ENCODE data around the gene NYAP2.

DNA sequence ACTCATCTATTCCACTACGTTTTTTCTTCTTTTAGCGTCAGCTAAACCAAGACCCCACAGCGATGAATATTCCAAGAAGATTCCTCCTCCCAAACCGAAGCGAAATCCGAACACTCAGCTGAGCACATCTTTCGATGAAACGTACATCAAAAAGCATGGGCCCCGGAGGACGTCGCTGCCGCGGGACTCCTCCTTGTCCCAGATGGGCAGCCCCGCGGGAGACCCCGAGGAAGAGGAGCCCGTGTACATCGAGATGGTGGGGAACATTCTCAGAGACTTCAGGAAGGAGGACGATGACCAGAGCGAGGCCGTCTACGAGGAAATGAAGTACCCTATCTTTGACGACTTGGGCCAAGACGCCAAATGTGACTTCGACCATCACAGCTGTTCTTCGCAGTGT lies 182.4 kb downstream of the NYAP2 start:
- TF ChIP-seq, protein P1, sequence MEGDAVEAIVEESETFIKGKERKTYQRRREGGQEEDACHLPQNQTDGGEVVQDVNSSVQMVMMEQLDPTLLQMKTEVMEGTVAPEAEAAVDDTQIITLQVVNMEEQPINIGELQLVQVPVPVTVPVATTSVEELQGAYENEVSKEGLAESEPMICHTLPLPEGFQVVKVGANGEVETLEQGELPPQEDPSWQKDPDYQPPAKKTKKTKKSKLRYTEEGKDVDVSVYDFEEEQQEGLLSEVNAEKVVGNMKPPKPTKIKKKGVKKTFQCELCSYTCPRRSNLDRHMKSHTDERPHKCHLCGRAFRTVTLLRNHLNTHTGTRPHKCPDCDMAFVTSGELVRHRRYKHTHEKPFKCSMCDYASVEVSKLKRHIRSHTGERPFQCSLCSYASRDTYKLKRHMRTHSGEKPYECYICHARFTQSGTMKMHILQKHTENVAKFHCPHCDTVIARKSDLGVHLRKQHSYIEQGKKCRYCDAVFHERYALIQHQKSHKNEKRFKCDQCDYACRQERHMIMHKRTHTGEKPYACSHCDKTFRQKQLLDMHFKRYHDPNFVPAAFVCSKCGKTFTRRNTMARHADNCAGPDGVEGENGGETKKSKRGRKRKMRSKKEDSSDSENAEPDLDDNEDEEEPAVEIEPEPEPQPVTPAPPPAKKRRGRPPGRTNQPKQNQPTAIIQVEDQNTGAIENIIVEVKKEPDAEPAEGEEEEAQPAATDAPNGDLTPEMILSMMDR (conservative IDR thresholded peaks at IDR 0.05), result no peak
- TF ChIP-seq ZFX (IDR thresholded peaks at IDR 0.05), result no peak
